ENCODE data around the gene PHKG1. TPM values are rescaled to one million over a fixed set of nuclear protein-coding genes. Genes with fewer than 3 reads are reported as not detected.
"Not testable (repeated sequence)": the region's sequence is repeated elsewhere in the genome, so short reads cannot be mapped to it uniquely, and the experiment has no call there.

Gene PHKG1
- total RNA-seq (ENCODE audit: unreplicated experiment) = not detected
- long read RNA-seq = 0 reads

DNA sequence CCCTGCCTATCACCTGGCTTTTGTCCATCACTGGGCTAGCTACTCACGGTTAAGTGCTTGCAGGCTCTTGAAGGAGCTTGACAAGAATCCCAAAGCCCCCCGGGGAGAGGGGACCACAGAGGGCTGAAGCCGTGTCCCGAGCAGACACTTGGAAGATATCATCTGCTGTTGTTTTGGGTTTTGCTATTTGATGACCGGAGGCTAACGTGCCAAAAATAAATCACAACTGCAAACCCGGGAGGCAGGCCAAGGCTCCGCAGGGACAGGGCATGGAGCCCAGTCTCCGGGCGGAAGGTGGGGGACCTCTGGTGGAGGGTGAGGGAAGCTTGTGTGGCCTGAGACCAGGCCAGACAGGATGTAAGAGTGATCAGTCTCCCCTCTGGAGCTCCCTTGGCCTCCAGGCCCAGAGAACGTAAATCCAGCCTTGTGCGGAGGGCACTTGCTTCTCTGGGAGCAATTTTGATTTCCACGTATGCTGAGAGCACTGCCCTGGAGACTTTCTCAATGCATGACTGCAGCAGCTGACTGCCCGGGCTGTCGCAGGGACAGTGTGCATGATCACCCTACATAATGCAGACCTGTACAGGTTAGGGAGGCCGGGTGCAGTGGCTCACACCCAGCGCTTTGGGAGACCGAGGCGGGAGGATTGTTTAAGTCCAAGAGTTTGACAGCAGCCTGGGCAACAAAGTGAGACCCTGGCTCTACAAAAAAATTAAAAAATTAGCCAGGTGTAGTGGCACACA, at the start of gene PHKG1:
Gene PHKG1, minus strand, starts transcription at position 164 of the 743 bp plus-strand sequence. CDS start 4,011 bp downstream, outside the sequence.
- no peaks in the 10 kb centered on the region for H3K4me1 Mint-ChIP-seq (ENCODE audit: low read depth, unreplicated experiment)
- no peak for TF ChIP-seq CTCF (IDR thresholded peaks at IDR 0.05; ENCODE audit: partially characterized antibody, unreplicated experiment)
- H3K27ac Mint-ChIP-seq (ENCODE audit: unreplicated experiment) = no peak within 1 kb of the TSS
- H3K36me3 Mint-ChIP-seq (ENCODE audit: unreplicated experiment) = no peaks in the 10 kb centered on the region
- peaks cover 5% of the 10 kb centered on the region for H3K9me3 Mint-ChIP-seq (ENCODE audit: unreplicated experiment)
- no peaks in the 10 kb centered on the region for H3K27me3 Mint-ChIP-seq (ENCODE audit: unreplicated experiment)
- H3K4me3 Mint-ChIP-seq (ENCODE audit: unreplicated experiment) = no peak within 1 kb of the TSS
- no peak for DNase-seq

GRCh38 chr7:56131062-56131461, 38.3 kb upstream of the PHKG1 start:
- DNase-seq; H3K4me3 Mint-ChIP-seq (ENCODE audit: unreplicated experiment); H3K36me3 Mint-ChIP-seq (ENCODE audit: unreplicated experiment); H3K27ac Mint-ChIP-seq (ENCODE audit: unreplicated experiment); H3K9me3 Mint-ChIP-seq (ENCODE audit: unreplicated experiment); H3K27me3 Mint-ChIP-seq (ENCODE audit: unreplicated experiment); H3K4me1 Mint-ChIP-seq (ENCODE audit: low read depth, unreplicated experiment): not testable (repeated sequence)

GRCh38 chr7:56127241-56127975, 34.7 kb upstream of the PHKG1 start:
- no peak overlapping the region for H3K4me3 Mint-ChIP-seq (ENCODE audit: unreplicated experiment)
- H3K27ac Mint-ChIP-seq (ENCODE audit: unreplicated experiment) = no peak overlapping the region
- peaks cover 2% of the 10 kb centered on the region for H3K27me3 Mint-ChIP-seq (ENCODE audit: unreplicated experiment)
- TF ChIP-seq CTCF (IDR thresholded peaks at IDR 0.05; ENCODE audit: partially characterized antibody, unreplicated experiment) = no peak
- H3K9me3 Mint-ChIP-seq (ENCODE audit: unreplicated experiment) = peaks cover 3% of the 10 kb centered on the region
- no peak for DNase-seq
- H3K36me3 Mint-ChIP-seq (ENCODE audit: unreplicated experiment) = no peaks in the 10 kb centered on the region
- H3K4me1 Mint-ChIP-seq (ENCODE audit: low read depth, unreplicated experiment) = no peaks in the 10 kb centered on the region

DNA sequence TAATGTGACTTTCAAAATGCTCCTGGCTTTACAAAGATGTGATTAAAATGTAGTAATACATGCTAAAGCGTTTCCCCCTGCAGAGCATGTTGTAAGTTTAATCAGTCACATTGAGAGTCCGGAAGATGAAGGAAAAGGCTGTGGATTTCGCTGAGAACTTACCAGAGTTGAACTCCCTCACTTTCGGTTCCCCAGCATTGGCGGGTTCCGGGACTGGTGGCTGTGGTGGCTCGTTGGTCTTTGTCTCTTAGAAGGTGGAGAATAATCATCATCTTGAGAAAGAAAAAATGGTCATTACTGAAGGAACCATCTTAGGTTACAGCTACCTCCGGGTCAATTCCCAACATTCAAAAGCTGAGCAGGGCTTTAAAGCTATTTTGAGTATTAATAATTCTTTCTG, 33.1 kb upstream of the PHKG1 start:
- no peak for TF ChIP-seq CTCF (IDR thresholded peaks at IDR 0.05; ENCODE audit: partially characterized antibody, unreplicated experiment)
- H3K4me1 Mint-ChIP-seq (ENCODE audit: low read depth, unreplicated experiment) = no peaks in the 10 kb centered on the region
- peaks cover 2% of the 10 kb centered on the region for H3K27me3 Mint-ChIP-seq (ENCODE audit: unreplicated experiment)
- no peaks in the 10 kb centered on the region for H3K36me3 Mint-ChIP-seq (ENCODE audit: unreplicated experiment)
- DNase-seq = no peak
- H3K9me3 Mint-ChIP-seq (ENCODE audit: unreplicated experiment) = peaks cover 7% of the 10 kb centered on the region
- H3K4me3 Mint-ChIP-seq (ENCODE audit: unreplicated experiment) = no peak overlapping the region
- no peak overlapping the region for H3K27ac Mint-ChIP-seq (ENCODE audit: unreplicated experiment)

- no peak overlapping the region for H3K27ac Mint-ChIP-seq (ENCODE audit: unreplicated experiment)
- peaks cover 2% of the 10 kb centered on the region for H3K27me3 Mint-ChIP-seq (ENCODE audit: unreplicated experiment)
- no peaks in the 10 kb centered on the region for H3K36me3 Mint-ChIP-seq (ENCODE audit: unreplicated experiment)
- no peak for TF ChIP-seq CTCF (IDR thresholded peaks at IDR 0.05; ENCODE audit: partially characterized antibody, unreplicated experiment)
- no peak for DNase-seq
- no peaks in the 10 kb centered on the region for H3K4me1 Mint-ChIP-seq (ENCODE audit: low read depth, unreplicated experiment)
- H3K9me3 Mint-ChIP-seq (ENCODE audit: unreplicated experiment) = peaks cover 8% of the 10 kb centered on the region
- H3K4me3 Mint-ChIP-seq (ENCODE audit: unreplicated experiment) = no peak overlapping the region
Observed at GRCh38 chr7:56124981-56125380, 32.2 kb upstream of the PHKG1 start.

Measured in glutamatergic neuron (in vitro differentiated cells).